ENCODE data around the gene PCNX2. TPM values are rescaled to one million over a fixed set of nuclear protein-coding genes. Genes with fewer than 3 reads are reported as not detected.
A peak's percentile ranks its signal among the peaks of the same experiment; 100 is the strongest.

The PCNX2 gene
- total and polyA plus RNA-seq, 2 of the 13 experiments (the other 11 are each of a cell fraction or from before 2014, with no cell fraction given), result 0.11 to 0.42 TPM

DNA sequence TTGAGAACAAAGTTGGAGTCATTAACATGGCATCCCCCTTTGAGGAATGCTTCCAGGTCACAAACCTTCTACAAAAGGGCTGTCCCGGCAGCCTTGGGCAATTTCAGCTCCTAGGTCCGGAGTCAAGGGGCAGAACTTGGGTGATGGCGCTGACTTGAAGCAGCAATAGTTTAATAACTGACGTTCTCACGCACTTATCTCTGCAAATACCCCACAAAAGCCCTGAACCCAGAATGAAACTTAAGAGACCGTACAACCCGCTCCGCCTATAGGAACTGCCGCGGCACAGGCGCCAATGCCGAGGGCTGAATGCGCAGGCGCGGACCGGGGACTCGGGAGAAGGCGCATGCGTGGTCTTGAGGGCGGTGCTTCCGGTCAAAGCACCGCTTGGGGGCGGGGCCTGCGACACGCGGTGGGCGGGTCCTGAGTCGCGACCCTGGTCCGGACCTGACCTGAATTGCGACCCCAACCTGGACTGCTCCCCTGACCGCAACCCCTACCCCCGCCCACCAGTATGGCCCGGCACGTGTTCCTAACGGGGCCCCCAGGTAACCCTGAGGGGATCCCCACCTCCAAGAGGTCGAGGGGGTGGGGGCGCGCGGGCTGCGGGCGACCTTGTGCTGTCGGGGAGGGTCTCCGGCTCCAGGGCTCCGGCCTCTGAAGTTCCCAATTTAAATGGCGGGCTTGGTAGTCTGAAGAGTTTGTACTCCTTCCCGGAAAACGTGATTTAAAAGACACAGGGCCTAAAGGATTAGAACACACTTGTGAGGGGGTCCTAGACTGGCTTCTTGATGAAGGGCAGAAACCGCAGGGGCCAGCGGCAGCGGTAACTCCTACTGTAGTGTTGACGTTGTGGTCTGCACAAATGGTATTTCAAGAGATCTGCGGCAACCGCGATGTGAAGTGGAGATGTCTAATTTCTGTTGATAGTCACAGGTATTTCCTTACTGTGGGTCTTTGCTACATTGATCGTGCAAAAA is 345.0 kb downstream of the PCNX2 start, which contains the start of gene NTPCR (continued):
- 0 out of 2 replicates have a peak, but pooled peaks have one; percentile 43 for TF ChIP-seq ZFP82 (CRISPR knock-in tag; IDR thresholded peaks at IDR 0.05; ENCODE audit: borderline replicate concordance)
- TF ChIP-seq ZBTB7A (CRISPR knock-in tag; IDR thresholded peaks at IDR 0.05), result peak; percentile 73
- TF ChIP-seq, protein P1, sequence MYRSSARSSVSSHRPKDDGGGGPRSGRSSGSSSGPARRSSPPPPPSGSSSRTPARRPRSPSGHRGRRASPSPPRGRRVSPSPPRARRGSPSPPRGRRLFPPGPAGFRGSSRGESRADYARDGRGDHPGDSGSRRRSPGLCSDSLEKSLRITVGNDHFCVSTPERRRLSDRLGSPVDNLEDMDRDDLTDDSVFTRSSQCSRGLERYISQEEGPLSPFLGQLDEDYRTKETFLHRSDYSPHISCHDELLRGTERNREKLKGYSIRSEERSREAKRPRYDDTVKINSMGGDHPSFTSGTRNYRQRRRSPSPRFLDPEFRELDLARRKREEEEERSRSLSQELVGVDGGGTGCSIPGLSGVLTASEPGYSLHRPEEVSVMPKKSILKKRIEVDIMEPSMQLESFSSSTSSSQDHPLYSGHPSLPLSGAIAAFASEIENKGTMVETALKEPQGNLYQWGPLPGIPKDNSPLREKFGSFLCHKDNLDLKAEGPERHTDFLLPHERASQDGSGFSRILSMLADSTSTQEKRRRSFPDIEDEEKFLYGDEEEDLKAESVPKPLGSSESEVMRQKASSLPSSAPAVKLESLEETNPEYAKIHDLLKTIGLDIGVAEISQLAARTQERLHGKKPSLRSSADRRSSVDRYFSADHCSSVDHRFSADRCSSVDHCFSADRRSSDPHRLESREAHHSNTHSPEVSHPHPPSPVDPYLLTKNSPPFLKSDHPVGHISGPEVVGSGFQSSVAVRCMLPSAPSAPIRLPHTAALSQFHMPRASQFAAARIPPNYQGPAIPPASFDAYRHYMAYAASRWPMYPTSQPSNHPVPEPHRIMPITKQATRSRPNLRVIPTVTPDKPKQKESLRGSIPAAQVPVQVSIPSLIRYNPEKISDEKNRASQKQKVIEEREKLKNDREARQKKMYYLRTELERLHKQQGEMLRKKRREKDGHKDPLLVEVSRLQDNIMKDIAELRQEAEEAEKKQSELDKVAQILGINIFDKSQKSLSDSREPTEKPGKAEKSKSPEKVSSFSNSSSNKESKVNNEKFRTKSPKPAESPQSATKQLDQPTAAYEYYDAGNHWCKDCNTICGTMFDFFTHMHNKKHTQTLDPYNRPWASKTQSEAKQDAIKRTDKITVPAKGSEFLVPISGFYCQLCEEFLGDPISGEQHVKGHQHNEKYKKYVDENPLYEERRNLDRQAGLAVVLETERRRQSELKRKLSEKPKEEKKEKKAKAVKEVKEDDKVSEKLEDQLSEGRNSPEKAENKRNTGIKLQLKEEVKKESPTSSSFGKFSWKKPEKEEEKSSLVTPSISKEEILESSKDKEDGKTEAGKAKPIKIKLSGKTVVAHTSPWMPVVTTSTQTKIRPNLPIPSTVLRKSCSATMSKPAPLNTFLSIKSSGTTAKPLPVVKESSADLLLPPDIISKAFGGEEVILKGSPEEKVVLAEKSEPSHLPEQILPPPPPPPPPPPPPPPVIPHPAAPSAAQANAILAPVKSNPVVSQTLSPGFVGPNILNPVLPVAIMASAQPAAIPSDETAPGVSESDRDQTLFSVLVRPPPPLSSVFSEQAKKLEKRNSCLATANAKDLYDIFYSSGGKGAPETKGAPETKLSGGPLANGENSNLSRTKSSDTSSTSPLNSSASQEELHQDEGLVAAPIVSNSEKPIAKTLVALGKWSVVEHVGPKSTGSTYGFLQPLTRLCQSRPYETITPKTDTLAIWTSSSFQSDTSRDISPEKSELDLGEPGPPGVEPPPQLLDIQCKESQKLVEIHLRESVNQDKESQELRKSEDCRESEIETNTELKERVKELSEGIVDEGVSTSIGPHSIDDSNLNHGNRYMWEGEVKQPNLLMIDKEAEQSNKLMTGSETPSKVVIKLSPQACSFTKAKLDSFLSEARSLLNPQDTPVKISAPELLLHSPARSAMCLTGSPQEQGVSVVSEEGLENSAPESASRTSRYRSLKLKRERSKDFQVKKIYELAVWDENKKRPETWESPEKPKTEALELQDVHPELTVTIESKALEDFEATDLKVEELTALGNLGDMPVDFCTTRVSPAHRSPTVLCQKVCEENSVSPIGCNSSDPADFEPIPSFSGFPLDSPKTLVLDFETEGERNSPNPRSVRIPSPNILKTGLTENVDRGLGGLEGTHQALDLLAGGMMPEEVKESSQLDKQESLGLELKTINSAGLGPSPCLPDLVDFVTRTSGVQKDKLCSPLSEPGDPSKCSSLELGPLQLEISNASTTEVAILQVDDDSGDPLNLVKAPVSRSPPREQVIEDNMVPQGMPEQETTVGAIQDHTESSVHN (CRISPR knock-in tag; IDR thresholded peaks at IDR 0.05), result no peak
- TF ChIP-seq, protein P2, sequence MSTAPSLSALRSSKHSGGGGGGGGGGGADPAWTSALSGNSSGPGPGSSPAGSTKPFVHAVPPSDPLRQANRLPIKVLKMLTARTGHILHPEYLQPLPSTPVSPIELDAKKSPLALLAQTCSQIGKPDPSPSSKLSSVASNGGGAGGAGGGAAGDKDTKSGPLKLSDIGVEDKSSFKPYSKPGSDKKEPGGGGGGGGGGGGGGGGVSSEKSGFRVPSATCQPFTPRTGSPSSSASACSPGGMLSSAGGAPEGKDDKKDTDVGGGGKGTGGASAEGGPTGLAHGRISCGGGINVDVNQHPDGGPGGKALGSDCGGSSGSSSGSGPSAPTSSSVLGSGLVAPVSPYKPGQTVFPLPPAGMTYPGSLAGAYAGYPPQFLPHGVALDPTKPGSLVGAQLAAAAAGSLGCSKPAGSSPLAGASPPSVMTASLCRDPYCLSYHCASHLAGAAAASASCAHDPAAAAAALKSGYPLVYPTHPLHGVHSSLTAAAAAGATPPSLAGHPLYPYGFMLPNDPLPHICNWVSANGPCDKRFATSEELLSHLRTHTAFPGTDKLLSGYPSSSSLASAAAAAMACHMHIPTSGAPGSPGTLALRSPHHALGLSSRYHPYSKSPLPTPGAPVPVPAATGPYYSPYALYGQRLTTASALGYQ (CRISPR knock-in tag; IDR thresholded peaks at IDR 0.05), result no peak
- peak; percentile 55; the same call in 1 of the 2 replicates for TF ChIP-seq IRF2 (CRISPR knock-in tag; IDR thresholded peaks at IDR 0.05)
- TF ChIP-seq HOXA3 (CRISPR knock-in tag; IDR thresholded peaks at IDR 0.05), result no peak; the same call in 1 of the 2 replicates
- TF ChIP-seq ZNF225 (CRISPR knock-in tag; IDR thresholded peaks at IDR 0.05), result no peak
- no peak for TF ChIP-seq ZMAT3 (CRISPR knock-in tag; conservative IDR thresholded peaks at IDR 0.05)
- TF ChIP-seq ZNF563 (CRISPR knock-in tag; IDR thresholded peaks at IDR 0.05), result peak; percentile 30; the same call in 1 of the 2 replicates
- no peak for TF ChIP-seq PAX8 (CRISPR knock-in tag; IDR thresholded peaks at IDR 0.05; ENCODE audit: borderline replicate concordance)
- peak; percentile 39; the same call in 1 of the 2 replicates for TF ChIP-seq HDAC1 (CRISPR knock-in tag; IDR thresholded peaks at IDR 0.05)
- no peak for TF ChIP-seq DBP (CRISPR knock-in tag; IDR thresholded peaks at IDR 0.05; ENCODE audit: not compliant biosample characterization)
- peak; percentile 85 for TF ChIP-seq POLR2G (IDR thresholded peaks at IDR 0.05; ENCODE audit: low read depth, low read length)
- TF ChIP-seq CREB1 (IDR thresholded peaks at IDR 0.05), result 0 out of 2 replicates have a peak, but pooled peaks have one; percentile 16
- TF ChIP-seq CREB1 (CRISPR knock-in tag; IDR thresholded peaks at IDR 0.05), result no peak
- peak; percentile 58 for TF ChIP-seq ZNF883 (CRISPR knock-in tag; IDR thresholded peaks at IDR 0.05; ENCODE audit: not compliant biosample characterization)
- TF ChIP-seq TP53 (CRISPR knock-in tag; conservative IDR thresholded peaks at IDR 0.05), result no peak
- no peak for TF ChIP-seq IKZF4 (CRISPR knock-in tag; IDR thresholded peaks at IDR 0.05; ENCODE audit: borderline replicate concordance, low read depth, not compliant biosample characterization)
